Panc1 (cell line): ENCODE results near the gene OSER1. TPM values are rescaled to one million over a fixed set of nuclear protein-coding genes. Genes with fewer than 3 reads are reported as not detected.

Experiments
- ATAC-seq: fragments of 200-7000 bp; cut with Tn5 transposase; 2 replicates; pipeline ENCODE4 v1.9.1; 2020; ENCODE audit warnings: mild to moderate bottlenecking, moderate library complexity
- BruUV-seq: library from RNA; stranded (reverse); fragments of 400-500 nt; replicated peaks from 2 replicates; lab custom pipeline; 2021; lab: Mats Ljungman, UMichigan
- CTCF ChIA-PET: fragments of 300-600 bp; sonication (Branson Sonifier 250); formaldehyde crosslinking; loops from one replicate; lab custom pipeline; 2022; ENCODE audit warnings: antibody characterized with exemption; lab: Charles Lee
- POLR2A ChIA-PET: fragments of 300-600 bp; sonication (Branson Sonifier 250); formaldehyde crosslinking; loops from one replicate; lab custom pipeline; 2022; ENCODE audit warnings: antibody characterized with exemption; lab: Charles Lee
- DNase-seq: peaks from one replicate; pipeline ENCODE4 v3.0.0-alpha.2; 2010; ENCODE audit warnings: low read depth, low spot score
- H3K27ac ChIP-seq: 2 replicates; pipeline ENCODE4 v1.5.1; 2011; ENCODE audit warnings: mild to moderate bottlenecking, low read length, inconsistent platforms
- H3K27me3 ChIP-seq: fragments of 200-500 bp; sonication (Bioruptor generic); 2 replicates; pipeline ENCODE4 v1.6.0; 2014; ENCODE audit warnings: low read length, inconsistent platforms; ENCODE audit not compliant: control insufficient read depth, insufficient read depth
- H3K36me3 ChIP-seq: fragments of 200-500 bp; sonication (Bioruptor generic); 2 replicates; pipeline ENCODE4 v1.5.1; 2014; ENCODE audit warnings: inconsistent platforms, mild to moderate bottlenecking, low read length, moderate library complexity; ENCODE audit not compliant: control insufficient read depth, insufficient read depth
- H3K4me1 ChIP-seq: 2 replicates; pipeline ENCODE4 v1.5.1; 2011; ENCODE audit warnings: inconsistent platforms, mild to moderate bottlenecking, low read length, moderate library complexity; ENCODE audit not compliant: control insufficient read depth, insufficient read depth
- H3K4me3 ChIP-seq, 2 experiments: 2 replicates each; pipeline ENCODE4 v1.5.1; 2011 to 2012; ENCODE audit warnings: low read depth in 2 of 2, low read length in 2 of 2, mild to moderate bottlenecking in 2 of 2, inconsistent platforms in 1 of 2, moderate library complexity in 1 of 2
- H3K9me3 ChIP-seq: fragments of 200-500 bp; sonication (Bioruptor generic); 2 replicates; pipeline ENCODE4 v1.5.1; 2014; ENCODE audit warnings: low read depth, mild to moderate bottlenecking, inconsistent platforms, low read length, moderate library complexity; ENCODE audit not compliant: control insufficient read depth, insufficient read depth
- POLR2AphosphoS5 ChIP-seq: IDR thresholded peaks from 2 replicates; pipeline ENCODE4 v1.6.1; 2012; ENCODE audit warnings: mild to moderate bottlenecking, low read depth, low read length, moderate library complexity
- SIN3A ChIP-seq: IDR thresholded peaks from 2 replicates; pipeline ENCODE4 v1.6.1; 2012; ENCODE audit warnings: low read depth, mild to moderate bottlenecking, low read length, moderate library complexity, borderline replicate concordance; ENCODE audit not compliant: insufficient read depth
- TCF7L2 ChIP-seq: IDR thresholded peaks from 2 replicates; pipeline ENCODE4 v1.6.1; 2011; ENCODE audit warnings: mild to moderate bottlenecking, low read depth, low read length, inconsistent platforms
- in situ Hi-C: cut with HindIII; loops from 2 replicates; pipeline ENCODE4 v1.10.0; 2016; ENCODE audit warnings: low sequenced_read_pairs, low pct_unique_long_range_greater_than_20kb
- intact Hi-C: fragments of 100-400 bp; cut with micrococcal nuclease; formaldehyde crosslinking; loops from one replicate; pipeline ENCODE4 v1.10.0; 2022; ENCODE audit not compliant: unreplicated experiment
- total RNA-seq: library from RNA; stranded (reverse); gene quantifications from one replicate; pipeline ENCODE4 v1.2.1, GENCODE V29; 2021; ENCODE audit not compliant: unreplicated experiment
- TF ChIP-seq, protein P1 (sequence below), 2 experiments: IDR thresholded peaks; 2 replicates each; pipeline ENCODE4 v1.6.1; 2011 to 2012; ENCODE audit warnings: low read depth in 2 of 2, control low read depth in 1 of 2, low read length in 1 of 2, mild to moderate bottlenecking in 1 of 2, moderate library complexity in 1 of 2; ENCODE audit not compliant: insufficient read depth in 1 of 2
- TF ChIP-seq, protein P2 (sequence below): fragments of 450-650 bp; IDR thresholded peaks from 2 replicates; pipeline ENCODE4 v1.5.1; 2017; ENCODE audit warnings: mild to moderate bottlenecking

Gene OSER1
- total RNA-seq, 1 experiment from 2014 or later, result 37.8 TPM

DNA sequence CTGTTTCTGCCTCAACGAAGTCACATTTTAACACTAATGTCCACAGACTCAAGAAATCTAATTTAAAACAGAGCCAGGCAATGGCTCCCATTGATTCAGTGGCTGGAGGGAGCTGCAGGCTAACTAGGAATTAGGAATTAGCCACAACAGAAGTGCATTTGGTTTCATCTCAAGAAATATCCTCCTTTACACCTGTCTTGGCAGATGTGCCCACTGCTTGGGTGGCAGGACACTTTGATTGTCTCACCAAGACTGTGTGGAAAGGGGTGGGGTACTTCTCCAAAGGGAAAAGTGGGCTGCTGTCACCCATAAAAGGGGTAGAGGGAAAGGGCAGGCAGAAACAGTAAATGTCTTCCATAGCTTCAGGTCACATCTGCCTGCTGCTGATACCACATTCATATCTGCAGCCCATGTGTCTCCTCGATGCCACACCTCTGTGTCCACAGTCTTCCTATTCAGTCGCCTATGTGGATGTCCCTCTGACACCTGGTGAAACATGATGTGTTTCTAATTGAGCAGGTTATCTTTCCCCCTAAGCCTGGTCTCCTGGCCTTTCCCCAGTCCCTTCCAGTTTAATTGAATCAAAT, 10.9 kb upstream of the OSER1 start:
- Histone ChIP-seq H3K9me3 (no peaks in the 10 kb centered on the region), H3K27me3 (no peaks in the 10 kb centered on the region), H3K4me1 (no peaks in the 10 kb centered on the region), H3K27ac (no peak overlapping the region), H3K4me3 (no peak overlapping the region), H3K36me3 (no peaks in the 10 kb centered on the region)
- ATAC-seq, result no peak
- CTCF ChIA-PET, result interaction anchor here (0.6 kb wide), 1 partner anchor 90 kb away, joined by 3 read pairs; no protein-coding TSS in a partner anchor
- no peak for TF ChIP-seq POLR2AphosphoS5
- TF ChIP-seq, protein P1, sequence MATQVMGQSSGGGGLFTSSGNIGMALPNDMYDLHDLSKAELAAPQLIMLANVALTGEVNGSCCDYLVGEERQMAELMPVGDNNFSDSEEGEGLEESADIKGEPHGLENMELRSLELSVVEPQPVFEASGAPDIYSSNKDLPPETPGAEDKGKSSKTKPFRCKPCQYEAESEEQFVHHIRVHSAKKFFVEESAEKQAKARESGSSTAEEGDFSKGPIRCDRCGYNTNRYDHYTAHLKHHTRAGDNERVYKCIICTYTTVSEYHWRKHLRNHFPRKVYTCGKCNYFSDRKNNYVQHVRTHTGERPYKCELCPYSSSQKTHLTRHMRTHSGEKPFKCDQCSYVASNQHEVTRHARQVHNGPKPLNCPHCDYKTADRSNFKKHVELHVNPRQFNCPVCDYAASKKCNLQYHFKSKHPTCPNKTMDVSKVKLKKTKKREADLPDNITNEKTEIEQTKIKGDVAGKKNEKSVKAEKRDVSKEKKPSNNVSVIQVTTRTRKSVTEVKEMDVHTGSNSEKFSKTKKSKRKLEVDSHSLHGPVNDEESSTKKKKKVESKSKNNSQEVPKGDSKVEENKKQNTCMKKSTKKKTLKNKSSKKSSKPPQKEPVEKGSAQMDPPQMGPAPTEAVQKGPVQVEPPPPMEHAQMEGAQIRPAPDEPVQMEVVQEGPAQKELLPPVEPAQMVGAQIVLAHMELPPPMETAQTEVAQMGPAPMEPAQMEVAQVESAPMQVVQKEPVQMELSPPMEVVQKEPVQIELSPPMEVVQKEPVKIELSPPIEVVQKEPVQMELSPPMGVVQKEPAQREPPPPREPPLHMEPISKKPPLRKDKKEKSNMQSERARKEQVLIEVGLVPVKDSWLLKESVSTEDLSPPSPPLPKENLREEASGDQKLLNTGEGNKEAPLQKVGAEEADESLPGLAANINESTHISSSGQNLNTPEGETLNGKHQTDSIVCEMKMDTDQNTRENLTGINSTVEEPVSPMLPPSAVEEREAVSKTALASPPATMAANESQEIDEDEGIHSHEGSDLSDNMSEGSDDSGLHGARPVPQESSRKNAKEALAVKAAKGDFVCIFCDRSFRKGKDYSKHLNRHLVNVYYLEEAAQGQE (IDR thresholded peaks at IDR 0.05; ENCODE audit: insufficient read depth in 1 of 2, low read depth in 2 of 2, low read length in 1 of 2), result no peak
- TF ChIP-seq SIN3A, result no peak
- TF ChIP-seq, protein P2, sequence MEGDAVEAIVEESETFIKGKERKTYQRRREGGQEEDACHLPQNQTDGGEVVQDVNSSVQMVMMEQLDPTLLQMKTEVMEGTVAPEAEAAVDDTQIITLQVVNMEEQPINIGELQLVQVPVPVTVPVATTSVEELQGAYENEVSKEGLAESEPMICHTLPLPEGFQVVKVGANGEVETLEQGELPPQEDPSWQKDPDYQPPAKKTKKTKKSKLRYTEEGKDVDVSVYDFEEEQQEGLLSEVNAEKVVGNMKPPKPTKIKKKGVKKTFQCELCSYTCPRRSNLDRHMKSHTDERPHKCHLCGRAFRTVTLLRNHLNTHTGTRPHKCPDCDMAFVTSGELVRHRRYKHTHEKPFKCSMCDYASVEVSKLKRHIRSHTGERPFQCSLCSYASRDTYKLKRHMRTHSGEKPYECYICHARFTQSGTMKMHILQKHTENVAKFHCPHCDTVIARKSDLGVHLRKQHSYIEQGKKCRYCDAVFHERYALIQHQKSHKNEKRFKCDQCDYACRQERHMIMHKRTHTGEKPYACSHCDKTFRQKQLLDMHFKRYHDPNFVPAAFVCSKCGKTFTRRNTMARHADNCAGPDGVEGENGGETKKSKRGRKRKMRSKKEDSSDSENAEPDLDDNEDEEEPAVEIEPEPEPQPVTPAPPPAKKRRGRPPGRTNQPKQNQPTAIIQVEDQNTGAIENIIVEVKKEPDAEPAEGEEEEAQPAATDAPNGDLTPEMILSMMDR, result no peak
- no peak for TF ChIP-seq TCF7L2
- POLR2A ChIA-PET, result no interaction called here
- intact Hi-C loops, result no loop called here
- in situ Hi-C loops, result no loop called here
- BruUV-seq, result no TSS peak
- no peak for DNase-seq

DNA sequence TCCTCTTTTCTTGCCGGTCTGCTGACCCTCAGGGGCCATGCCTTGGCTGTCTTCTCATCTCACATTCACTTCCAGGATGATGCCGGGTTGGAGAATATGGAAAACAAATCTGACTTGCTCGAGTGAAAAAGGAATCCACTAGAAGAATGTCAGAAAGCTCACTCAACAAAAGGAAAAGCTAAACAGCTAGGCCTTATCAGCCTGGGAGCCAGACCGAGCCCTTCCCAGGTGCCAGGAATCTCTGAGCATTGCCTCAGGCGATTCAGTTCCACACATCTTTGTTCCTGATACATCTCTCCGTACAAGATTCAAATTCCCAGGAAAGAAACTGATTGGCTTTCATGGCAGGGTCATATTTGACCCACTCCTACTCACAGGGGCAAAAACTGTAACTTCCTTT, 9.2 kb upstream of the OSER1 start:
- Histone ChIP-seq H3K4me3 (no peak overlapping the region), H3K36me3 (no peaks in the 10 kb centered on the region), H3K27me3 (no peaks in the 10 kb centered on the region), H3K27ac (no peak overlapping the region), H3K4me1 (no peaks in the 10 kb centered on the region), H3K9me3 (no peaks in the 10 kb centered on the region)
- ChIA-PET CTCF (interaction anchor here (0.5 kb wide), 1 partner anchor 143 kb away, joined by 5 read pairs; no protein-coding TSS in a partner anchor), POLR2A (no interaction called here)
- TF ChIP-seq SIN3A (no peak), TCF7L2 (no peak), POLR2AphosphoS5 (no peak)
- TF ChIP-seq, protein P1 (IDR thresholded peaks at IDR 0.05; ENCODE audit: insufficient read depth in 1 of 2, low read depth in 2 of 2, low read length in 1 of 2), result no peak
- TF ChIP-seq, protein P2, result no peak
- in situ Hi-C loops, result no loop called here
- BruUV-seq, result no TSS peak
- no peak for ATAC-seq
- intact Hi-C loops, result loop anchor here (5.0 to 10.0 kb wide), 2 partner anchors 238 to 385 kb away; no protein-coding TSS in a partner anchor
- DNase-seq, result no peak
